ENCODE measurements around the gene CREBL2.

DNA sequence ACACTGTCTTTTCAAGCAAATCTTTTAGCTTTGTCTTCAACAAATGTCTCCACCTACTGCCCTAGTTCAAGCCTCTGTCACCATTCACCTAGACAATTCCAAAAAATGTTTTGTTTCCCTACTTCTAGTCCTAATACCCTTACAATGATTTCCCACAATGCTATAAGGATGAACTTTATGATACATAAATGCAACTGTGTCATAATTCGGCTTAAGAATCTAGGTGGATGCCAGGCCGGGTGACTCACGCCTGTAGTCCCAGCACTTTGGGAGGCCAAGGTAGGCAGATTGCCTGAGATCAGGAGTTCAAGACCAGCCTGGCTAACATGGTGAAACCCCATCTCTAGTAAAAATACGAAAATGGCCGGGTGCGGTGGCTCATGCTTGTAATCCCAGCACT, 20.7 kb upstream of the CREBL2 start:
- no peak for TF ChIP-seq POLR2A (IDR thresholded peaks at IDR 0.05)
- TF ChIP-seq, protein P1, sequence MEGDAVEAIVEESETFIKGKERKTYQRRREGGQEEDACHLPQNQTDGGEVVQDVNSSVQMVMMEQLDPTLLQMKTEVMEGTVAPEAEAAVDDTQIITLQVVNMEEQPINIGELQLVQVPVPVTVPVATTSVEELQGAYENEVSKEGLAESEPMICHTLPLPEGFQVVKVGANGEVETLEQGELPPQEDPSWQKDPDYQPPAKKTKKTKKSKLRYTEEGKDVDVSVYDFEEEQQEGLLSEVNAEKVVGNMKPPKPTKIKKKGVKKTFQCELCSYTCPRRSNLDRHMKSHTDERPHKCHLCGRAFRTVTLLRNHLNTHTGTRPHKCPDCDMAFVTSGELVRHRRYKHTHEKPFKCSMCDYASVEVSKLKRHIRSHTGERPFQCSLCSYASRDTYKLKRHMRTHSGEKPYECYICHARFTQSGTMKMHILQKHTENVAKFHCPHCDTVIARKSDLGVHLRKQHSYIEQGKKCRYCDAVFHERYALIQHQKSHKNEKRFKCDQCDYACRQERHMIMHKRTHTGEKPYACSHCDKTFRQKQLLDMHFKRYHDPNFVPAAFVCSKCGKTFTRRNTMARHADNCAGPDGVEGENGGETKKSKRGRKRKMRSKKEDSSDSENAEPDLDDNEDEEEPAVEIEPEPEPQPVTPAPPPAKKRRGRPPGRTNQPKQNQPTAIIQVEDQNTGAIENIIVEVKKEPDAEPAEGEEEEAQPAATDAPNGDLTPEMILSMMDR (IDR thresholded peaks at IDR 0.05) = no peak
- TF ChIP-seq EP300 (IDR thresholded peaks at IDR 0.05) = no peak
- TF ChIP-seq POLR2AphosphoS5 (IDR thresholded peaks at IDR 0.05) = no peak
